ENCODE data around the gene PLA2G4D. TPM values are rescaled to one million over a fixed set of nuclear protein-coding genes. Genes with fewer than 3 reads are reported as not detected.

PLA2G4D gene
- total and polyA plus RNA-seq, 10 of the 15 experiments (the other 5 are each of a cell fraction or from before 2014, with no cell fraction given) = 0.03 TPM; not detected in 9

DNA sequence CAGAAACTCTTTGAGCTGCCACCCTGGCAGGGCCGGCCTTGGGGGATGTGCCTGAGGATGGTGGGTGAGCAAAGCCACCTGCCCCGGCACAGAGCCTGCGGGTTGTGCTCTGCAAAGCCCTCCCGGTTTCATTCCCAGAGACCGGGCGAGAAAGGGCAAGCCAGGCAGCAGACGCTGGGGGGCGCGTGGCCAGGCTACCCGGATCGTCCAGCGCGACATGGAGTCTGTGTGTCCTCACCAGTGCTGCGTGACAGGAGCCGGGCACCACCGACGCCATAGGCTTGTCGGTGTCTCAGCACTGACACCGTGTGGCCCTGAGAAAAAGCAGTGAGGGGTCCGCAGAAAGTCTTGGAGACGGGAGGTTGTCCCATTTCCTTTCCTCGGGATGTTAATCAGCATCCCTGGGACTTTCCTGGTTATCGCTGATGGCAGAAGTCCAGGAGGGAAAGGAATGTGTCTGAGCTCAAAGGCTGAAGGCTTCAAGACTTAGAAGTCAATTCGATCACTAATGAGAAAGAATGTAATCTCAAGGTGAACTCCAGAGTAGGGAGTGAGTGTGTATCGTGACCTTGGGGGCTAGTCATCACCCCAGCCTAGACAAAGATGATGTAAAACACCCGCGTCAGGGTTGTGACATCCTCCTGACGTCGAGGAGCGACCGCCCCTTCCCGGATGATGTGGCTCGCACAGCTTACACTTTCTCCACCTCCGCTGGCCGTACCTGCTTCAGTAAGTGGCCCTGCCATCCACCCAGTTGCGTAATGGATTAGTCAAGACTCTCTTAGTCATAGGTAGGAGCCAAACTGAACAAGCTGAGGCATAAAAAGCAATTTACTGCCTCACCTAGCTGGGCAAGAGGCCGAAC lies 37.2 kb downstream of the PLA2G4D start:
- no peak overlapping the region for H3K27ac ChIP-seq (ENCODE audit: control insufficient read depth, insufficient read depth)
- CTCF ChIA-PET = interaction anchor here (0.9 to 6.7 kb wide), 9 partner anchors 17 to 368 kb away, joined by 3 to 137 read pairs (median 3); partner anchors contain the start of gene EHD4
- DNase-seq (ENCODE audit: low read depth, low spot score) (no peak), ATAC-seq (peak; percentile 98), FAIRE-seq (no peak)
- H3K9me3 ChIP-seq (replicated peaks; ENCODE audit: control insufficient read depth, insufficient read depth, low read length) = no peaks in the 10 kb centered on the region
- peaks cover 4% of the 10 kb centered on the region; the same call in 1 of the 2 replicates for H3K4me1 ChIP-seq (ENCODE audit: control insufficient read depth, insufficient read depth, low read length)
- H3K9ac ChIP-seq (ENCODE audit: control insufficient read depth, insufficient read depth, low read length) = no peak overlapping the region
- peak overlapping the region; percentile 75 for H3K4me2 ChIP-seq (ENCODE audit: control insufficient read depth, insufficient read depth)
- H2AFZ ChIP-seq (ENCODE audit: control insufficient read depth, low read depth, low read length) = peak overlapping the region; percentile 72
- no TSS peak for BruUV-seq (replicated peaks)
- peak; percentile 67 to 80 (median 74) for TF ChIP-seq CTCF (IDR thresholded peaks at IDR 0.05 in 2 of 3, conservative IDR thresholded peaks at IDR 0.05 in 1 of 3; ENCODE audit: control insufficient read depth in 2 of 3, extremely low read depth in 1 of 3, insufficient read depth in 1 of 3, low read depth in 3 of 3, low read length in 3 of 3)
- no peak for TF ChIP-seq HCFC1 (IDR thresholded peaks at IDR 0.05; ENCODE audit: low read length)
- TF ChIP-seq ZSCAN29 (IDR thresholded peaks at IDR 0.05) = no peak
- peak; percentile 28 for TF ChIP-seq BCL3 (IDR thresholded peaks at IDR 0.05; ENCODE audit: borderline replicate concordance, insufficient read depth, low read depth, low read length, poor library complexity, severe bottlenecking)
- TF ChIP-seq BHLHE40 (IDR thresholded peaks at IDR 0.05; ENCODE audit: borderline replicate concordance in 1 of 2, low read depth in 2 of 2, low read length in 1 of 2) = no peak
- TF ChIP-seq RELA (IDR thresholded peaks at IDR 0.05; ENCODE audit: borderline replicate concordance, partially characterized antibody) = peak; percentile 20
- peak; percentile 69 for TF ChIP-seq RAD21 (IDR thresholded peaks at IDR 0.05; ENCODE audit: insufficient read depth, low read depth, low read length)
- peak; percentile 71 for TF ChIP-seq YY1 (IDR thresholded peaks at IDR 0.05; ENCODE audit: low read depth, low read length)
- no peak for TF ChIP-seq MEF2A (IDR thresholded peaks at IDR 0.05; ENCODE audit: insufficient read depth, low read depth, low read length)
- peak; percentile 42 for TF ChIP-seq IKZF1 (conservative IDR thresholded peaks at IDR 0.05)
- peak; percentile 83 for TF ChIP-seq SMC3 (IDR thresholded peaks at IDR 0.05; ENCODE audit: borderline replicate concordance, low read length)
- no peak for TF ChIP-seq GATAD2B (conservative IDR thresholded peaks at IDR 0.05; ENCODE audit: low read depth)
- TF ChIP-seq SMARCA5 (IDR thresholded peaks at IDR 0.05) = peak; percentile 61; the same call in 1 of the 2 replicates
- no peak for TF ChIP-seq STAT3 (IDR thresholded peaks at IDR 0.05; ENCODE audit: low read depth, low read length)
- no peak for TF ChIP-seq RAD51 (IDR thresholded peaks at IDR 0.05)
- no peak for TF ChIP-seq RCOR1 (conservative IDR thresholded peaks at IDR 0.05; ENCODE audit: low read depth, low read length)
- no peak for TF ChIP-seq CEBPB (IDR thresholded peaks at IDR 0.05; ENCODE audit: borderline replicate concordance in 1 of 2, low read depth in 2 of 2, low read length in 2 of 2)
- TF ChIP-seq HDAC2 (IDR thresholded peaks at IDR 0.05) = no peak
- TF ChIP-seq SIX5 (IDR thresholded peaks at IDR 0.05; ENCODE audit: low read depth, low read length, severe bottlenecking) = no peak
- TF ChIP-seq IKZF2 (IDR thresholded peaks at IDR 0.05) = no peak
- TF ChIP-seq CREB1 (IDR thresholded peaks at IDR 0.05; ENCODE audit: low read depth) = 0 out of 2 replicates have a peak, but pooled peaks have one; percentile 32
- in situ Hi-C loops (cut with MboI) (no loop called here), intact Hi-C loops (cut with micrococcal nuclease; ENCODE audit: unreplicated experiment) (no loop called here)
- RAD21 ChIA-PET (ENCODE audit: unreplicated experiment) = interaction anchor here (1.2 to 3.8 kb wide), 3 partner anchors 65 to 284 kb away, joined by 3 to 38 read pairs (median 5); no protein-coding TSS in a partner anchor
- H3K27me3 ChIP-seq (replicated peaks in 1 of 2; ENCODE audit: control insufficient read depth in 2 of 2, insufficient read depth in 2 of 2, low read length in 1 of 2) = peaks cover 0 to 4% of the 10 kb centered on the region in 2 experiments; a peak in 2 of 4 replicates
- no peaks in the 10 kb centered on the region for H3K36me3 ChIP-seq (ENCODE audit: control insufficient read depth in 2 of 2, insufficient read depth in 2 of 2, low read length in 1 of 2)
- no peaks in the 10 kb centered on the region; the same call in 1 of the 2 replicates for H4K20me1 ChIP-seq (ENCODE audit: control insufficient read depth, insufficient read depth)
- POLR2A ChIA-PET = interaction anchor here (0.7 kb wide), 1 partner anchor 67 kb away, joined by 3 read pairs; no protein-coding TSS in a partner anchor
- no peaks in the 10 kb centered on the region for H3K79me2 ChIP-seq (ENCODE audit: control insufficient read depth, insufficient read depth, low read length)
- H3K4me3 ChIP-seq = no peak overlapping the region
- 24% methylated on average over 37 of the region's 37 CpGs for WGBS (ENCODE audit: insufficient coverage, insufficient replicate concordance, low lambda C conversion rate, missing lambda C conversion rate)
- SMC1A ChIA-PET (ENCODE audit: uncharacterized antibody, unreplicated experiment) = interaction anchor here (0.6 to 6.3 kb wide), 6 partner anchors 9 to 468 kb away, joined by 3 to 49 read pairs (median 4); no protein-coding TSS in a partner anchor

Measured in GM12878 (cell line).